LNCaP clone FGC (cell line): Measurements from ENCODE around the gene BMP2.

ENCODE experiments used
- DNase-seq: peaks from one replicate; pipeline ENCODE4 v3.0.0-alpha.2; 2011; ENCODE audit warnings: low read depth
- H3K4me3 ChIP-seq: 2 replicates; pipeline ENCODE4 v1.5.1; 2011; ENCODE audit warnings: mild to moderate bottlenecking, low read depth, low read length, control low read depth
- TF ChIP-seq, protein P1 (sequence below): IDR thresholded peaks from 2 replicates; pipeline ENCODE4 v1.5.1; 2012; ENCODE audit warnings: mild to moderate bottlenecking; ENCODE audit not compliant: control insufficient read depth, insufficient read depth; ENCODE audit errors: extremely low read depth

The BMP2 gene

GRCh38 chr20:6767126-6767535, 355 bp upstream of the BMP2 start:
- no peak for DNase-seq
- TF ChIP-seq, protein P1, sequence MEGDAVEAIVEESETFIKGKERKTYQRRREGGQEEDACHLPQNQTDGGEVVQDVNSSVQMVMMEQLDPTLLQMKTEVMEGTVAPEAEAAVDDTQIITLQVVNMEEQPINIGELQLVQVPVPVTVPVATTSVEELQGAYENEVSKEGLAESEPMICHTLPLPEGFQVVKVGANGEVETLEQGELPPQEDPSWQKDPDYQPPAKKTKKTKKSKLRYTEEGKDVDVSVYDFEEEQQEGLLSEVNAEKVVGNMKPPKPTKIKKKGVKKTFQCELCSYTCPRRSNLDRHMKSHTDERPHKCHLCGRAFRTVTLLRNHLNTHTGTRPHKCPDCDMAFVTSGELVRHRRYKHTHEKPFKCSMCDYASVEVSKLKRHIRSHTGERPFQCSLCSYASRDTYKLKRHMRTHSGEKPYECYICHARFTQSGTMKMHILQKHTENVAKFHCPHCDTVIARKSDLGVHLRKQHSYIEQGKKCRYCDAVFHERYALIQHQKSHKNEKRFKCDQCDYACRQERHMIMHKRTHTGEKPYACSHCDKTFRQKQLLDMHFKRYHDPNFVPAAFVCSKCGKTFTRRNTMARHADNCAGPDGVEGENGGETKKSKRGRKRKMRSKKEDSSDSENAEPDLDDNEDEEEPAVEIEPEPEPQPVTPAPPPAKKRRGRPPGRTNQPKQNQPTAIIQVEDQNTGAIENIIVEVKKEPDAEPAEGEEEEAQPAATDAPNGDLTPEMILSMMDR = no peak
- H3K4me3 ChIP-seq = no peak overlapping the region

DNA sequence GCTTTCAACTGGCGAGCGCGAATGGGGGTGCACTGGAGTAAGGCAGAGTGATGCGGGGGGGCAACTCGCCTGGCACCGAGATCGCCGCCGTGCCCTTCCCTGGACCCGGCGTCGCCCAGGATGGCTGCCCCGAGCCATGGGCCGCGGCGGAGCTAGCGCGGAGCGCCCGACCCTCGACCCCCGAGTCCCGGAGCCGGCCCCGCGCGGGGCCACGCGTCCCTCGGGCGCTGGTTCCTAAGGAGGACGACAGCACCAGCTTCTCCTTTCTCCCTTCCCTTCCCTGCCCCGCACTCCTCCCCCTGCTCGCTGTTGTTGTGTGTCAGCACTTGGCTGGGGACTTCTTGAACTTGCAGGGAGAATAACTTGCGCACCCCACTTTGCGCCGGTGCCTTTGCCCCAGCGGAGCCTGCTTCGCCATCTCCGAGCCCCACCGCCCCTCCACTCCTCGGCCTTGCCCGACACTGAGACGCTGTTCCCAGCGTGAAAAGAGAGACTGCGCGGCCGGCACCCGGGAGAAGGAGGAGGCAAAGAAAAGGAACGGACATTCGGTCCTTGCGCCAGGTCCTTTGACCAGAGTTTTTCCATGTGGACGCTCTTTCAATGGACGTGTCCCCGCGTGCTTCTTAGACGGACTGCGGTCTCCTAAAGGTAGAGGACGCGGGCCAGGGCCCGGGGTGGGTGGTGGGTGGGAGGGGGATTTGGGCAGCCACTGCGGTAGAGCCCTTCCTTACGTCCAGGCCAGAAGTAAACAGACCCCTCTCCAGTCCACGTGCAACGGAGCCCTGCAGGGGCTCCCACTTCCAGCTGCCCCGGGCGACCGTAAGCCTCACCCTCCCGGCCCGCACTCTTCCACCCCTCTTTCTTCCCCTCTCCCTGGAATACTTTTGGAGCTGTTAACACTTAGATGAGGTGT, 998 bp downstream of the BMP2 start:
- H3K4me3 ChIP-seq = no peak overlapping the region
- no peak for DNase-seq
- TF ChIP-seq, protein P1 = no peak

DNA sequence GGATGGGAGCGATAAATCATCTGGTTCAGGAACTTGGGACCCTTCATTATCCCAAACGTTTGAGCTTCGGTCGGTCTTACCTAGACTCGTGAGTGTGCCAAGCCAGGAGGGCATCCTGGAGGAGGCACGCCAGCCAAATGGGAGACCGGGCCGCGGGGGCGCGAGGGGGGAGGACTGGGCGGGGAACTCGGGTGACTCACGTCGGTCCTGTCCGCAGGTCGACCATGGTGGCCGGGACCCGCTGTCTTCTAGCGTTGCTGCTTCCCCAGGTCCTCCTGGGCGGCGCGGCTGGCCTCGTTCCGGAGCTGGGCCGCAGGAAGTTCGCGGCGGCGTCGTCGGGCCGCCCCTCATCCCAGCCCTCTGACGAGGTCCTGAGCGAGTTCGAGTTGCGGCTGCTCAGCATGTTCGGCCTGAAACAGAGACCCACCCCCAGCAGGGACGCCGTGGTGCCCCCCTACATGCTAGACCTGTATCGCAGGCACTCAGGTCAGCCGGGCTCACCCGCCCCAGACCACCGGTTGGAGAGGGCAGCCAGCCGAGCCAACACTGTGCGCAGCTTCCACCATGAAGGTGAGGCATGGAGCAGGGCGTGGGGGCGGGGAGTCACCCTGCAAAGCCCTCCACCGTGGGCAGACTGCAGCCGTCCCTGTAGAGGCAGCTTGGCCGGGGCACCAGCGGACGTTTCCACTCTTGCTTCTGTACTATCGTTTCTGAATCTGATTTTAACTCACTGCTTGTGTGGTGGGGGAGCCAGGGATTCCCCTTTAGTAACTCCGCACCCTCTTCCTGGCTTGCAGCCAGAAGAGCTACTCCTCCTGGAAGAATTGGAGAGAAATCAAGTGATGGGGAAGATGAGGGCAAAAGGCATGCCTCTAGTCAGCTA, 2.7 kb downstream of the BMP2 start:
- no peak overlapping the region for H3K4me3 ChIP-seq
- DNase-seq = no peak
- TF ChIP-seq, protein P1 = no peak

DNA sequence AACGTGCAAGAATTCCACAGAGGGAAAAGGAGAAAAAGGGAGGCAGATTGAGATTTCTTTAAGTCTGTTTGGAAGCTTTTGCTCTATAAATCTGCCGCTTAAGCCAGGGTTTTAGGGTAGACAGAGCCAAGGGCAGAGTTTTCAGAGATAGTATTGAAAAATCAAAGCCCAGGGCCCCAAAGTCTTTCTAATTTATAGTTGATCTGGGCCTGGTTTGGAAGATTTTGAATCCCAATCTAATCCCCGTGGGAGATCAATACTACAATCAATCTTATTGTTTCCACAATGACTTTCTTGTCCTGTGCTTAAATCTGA, 3.3 kb downstream of the BMP2 start:
- H3K4me3 ChIP-seq = no peak overlapping the region
- no peak for DNase-seq
- TF ChIP-seq, protein P1 = no peak

GRCh38 chr20:6780433-6781190, 13.1 kb downstream of the BMP2 start:
- no peak overlapping the region for H3K4me3 ChIP-seq
- TF ChIP-seq, protein P1 = no peak
- no peak for DNase-seq

DNA sequence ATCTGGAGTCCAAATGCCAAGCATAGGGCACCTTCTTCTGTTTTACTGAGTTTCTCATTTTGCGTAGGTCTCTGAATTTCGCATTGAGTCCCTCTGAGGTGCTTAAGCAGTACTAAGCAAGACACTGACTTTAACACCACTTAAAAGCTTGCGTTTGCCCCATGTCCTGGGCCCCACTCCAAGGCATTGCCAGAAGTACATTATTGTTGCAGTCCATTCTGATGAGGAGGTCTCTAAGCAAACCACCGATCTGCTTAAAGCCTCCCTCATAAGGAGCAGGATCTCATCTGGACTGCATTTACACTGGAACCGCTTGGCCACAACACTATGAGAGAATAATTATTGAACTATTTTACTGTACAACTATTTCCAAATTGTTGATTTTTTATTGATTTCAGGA, 16.3 kb downstream of the BMP2 start:
- no peak overlapping the region for H3K4me3 ChIP-seq
- no peak for DNase-seq
- TF ChIP-seq, protein P1 = no peak
